Endometrium (tissue), 2 donors: ENCODE results near the gene MAVS.
"Not testable (repeated sequence)": the region's sequence is repeated elsewhere in the genome, so short reads cannot be mapped to it uniquely, and the experiment has no call there.

Experiments used
- FAIRE-seq: peaks from 2 replicates; lab custom pipeline; 2012; peaks lifted over from hg19 to GRCh38; lab: Jason Lieb, UNC
- donor health status: control.
- donor health status: control.

MAVS gene

DNA sequence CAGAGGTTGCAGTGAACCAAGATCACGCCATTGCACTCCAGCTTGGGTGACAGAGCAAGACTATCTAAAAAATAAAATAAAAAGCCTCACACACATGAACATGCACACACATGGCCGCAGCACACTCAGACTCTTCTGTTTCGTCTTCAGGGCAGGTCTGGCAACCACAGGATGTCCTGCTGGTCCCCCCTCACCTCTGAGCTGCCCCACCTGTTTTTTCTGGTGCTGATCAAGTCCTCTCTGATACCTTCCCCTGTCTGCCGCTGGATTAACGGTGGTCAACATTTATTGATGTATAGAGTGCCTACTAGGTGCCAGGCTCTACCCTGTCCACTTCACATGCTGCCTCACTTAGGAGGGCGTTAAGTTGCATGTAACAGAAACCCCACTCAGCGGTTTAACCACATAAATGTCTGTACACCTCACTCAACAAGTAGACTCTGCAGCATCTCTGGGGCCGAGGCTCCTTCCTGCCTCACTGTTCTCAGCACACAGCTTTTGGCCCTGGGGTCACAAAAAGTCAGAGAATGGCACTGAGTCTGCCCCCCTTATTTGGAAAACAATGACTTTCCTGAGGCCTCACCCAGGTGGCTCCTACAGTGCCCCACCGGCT is 30.8 kb upstream of the MAVS start:
- no peak for FAIRE-seq

DNA sequence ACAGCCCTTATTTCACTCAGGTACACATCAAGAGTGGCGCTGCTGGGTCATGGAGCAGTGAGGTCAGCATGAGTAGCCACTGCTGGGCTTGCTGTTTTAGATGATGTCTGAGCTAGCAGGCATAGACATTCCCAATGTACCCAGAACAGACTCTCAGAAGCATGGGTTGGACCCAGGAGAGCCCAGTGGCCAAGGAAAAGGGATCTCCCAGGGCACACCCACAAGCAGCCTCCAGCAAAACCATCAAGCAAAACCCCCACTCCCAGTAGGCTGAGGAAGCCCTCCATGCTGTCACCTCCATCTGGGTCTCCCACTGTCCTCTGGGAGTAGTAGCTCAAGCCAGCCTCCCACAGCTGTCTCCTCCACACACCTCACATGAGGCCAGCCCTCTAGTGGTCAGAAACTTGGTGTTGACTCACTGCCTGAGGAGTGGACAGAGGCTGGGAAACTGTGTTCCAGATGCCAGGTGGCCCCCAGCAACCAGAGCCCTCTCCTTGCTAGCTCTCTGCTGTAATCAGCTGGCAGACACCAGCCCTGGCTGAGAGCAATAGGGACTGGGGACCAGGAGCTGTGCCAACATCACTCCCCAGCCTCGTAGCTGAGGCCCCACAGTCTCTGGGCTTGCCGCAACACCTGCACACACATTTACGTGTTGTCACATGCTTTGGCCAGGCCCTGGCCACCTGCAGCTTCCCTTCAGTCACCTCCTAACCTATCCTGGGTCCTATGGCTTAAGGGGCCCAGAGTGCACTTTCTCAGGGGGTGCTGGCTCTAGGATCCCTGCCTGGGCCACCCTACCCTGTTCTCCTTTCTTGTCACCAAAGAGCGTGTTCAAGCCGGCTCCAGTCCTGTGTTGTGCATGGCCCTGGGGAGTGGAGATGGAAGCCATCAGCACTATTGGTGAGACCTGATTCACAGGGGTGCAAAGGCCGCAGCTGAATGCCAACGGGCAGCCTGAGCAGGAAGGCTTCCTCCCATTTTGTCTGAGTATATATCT is 28.2 kb upstream of the MAVS start:
- no peak for FAIRE-seq

GRCh38 chr20:3819411-3820047 is 27.1 kb upstream of the MAVS start:
- FAIRE-seq = no peak

- FAIRE-seq = no peak
These were observed 26.4 kb upstream of the MAVS start, which contains the start of gene AP5S1 for GRCh38 chr20:3820048-3820900. AP5S1 (plus strand) TSS chr20:3820547; CDS start chr20:3822118, 1,571 bp downstream.

GRCh38 chr20:3820901-3821727 is 25.5 kb upstream of the MAVS start:
- FAIRE-seq = no peak

DNA sequence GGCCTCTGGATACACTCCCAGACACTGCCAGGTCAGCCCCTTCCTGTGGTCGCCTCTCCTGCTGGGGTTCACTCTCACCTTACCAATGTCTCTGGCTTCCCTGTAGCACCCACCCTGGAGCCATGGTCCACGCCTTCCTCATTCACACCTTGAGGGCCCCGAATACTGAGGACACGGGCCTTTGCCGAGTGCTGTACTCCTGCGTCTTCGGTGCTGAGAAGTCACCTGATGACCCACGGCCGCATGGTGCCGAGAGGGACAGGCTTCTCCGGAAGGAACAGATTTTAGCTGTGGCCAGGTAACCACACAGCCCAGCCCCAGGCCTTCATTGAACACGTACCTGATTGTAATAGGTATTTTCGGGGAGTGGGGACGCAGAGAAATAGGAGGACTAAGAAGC is 24.6 kb upstream of the MAVS start:
- no peak for FAIRE-seq

GRCh38 chr20:3823881-3824280 is 22.8 kb upstream of the MAVS start:
- FAIRE-seq = no peak

DNA sequence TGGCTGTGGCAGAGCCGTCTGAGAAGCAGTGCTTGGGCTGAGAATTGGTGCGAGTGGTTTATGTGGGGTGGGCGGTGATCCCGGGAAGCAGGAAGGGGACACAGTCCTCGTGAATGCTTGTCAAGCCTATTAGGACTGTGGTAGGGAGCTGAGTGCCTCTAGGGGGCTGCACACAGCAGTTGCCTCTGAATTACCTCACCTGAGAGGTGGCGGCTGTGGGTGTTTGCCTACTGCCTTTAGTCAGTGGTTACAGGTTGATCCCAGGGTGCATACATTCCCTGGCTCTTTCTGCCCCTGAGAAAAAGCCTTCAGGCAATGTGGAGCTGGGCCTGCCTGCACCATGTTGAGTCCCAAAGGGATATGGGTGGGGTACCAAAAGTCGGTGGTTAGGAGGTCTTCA is 21.1 kb upstream of the MAVS start:
- no peak for FAIRE-seq

DNA sequence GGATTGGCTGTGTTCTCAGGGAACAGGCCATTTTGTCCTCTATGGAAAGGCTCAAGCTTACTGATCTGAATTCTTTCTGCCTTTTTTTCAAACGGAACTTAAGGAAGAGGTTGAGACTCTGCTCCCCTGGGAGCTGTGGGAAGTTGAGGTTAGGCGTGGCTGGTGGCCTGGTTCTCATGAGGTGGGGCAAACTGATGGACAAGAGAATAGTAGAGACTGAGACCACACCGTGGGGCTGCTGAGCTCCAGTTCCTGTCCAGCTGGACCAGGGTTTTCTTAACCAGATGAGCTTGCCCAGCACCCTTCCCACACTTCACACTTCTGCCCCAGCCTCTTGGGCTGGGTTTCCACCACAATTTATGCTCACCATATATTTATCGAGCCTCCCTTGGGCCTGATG is 20.2 kb upstream of the MAVS start:
- FAIRE-seq = no peak

DNA sequence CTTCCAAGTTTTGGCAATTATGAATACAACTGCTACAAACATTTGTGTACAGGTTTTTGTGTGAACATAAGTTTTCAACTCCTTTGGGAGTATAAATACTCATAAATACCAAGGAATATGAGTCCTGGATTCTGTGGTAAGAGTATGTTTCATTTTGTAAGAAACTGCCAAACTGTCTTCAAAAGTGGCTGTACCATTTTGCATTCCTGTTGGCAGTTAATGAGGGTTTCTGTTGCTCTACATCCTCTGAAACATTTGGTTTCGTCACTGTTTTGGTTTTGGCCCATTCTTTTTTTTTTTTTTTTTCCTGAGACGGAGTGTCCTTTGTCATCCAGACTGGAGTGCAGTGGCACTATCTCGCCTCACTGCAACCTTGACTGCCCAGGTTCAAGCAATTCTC is 17.8 kb upstream of the MAVS start:
- no peak for FAIRE-seq

GRCh38 chr20:3829891-3830290 is 16.7 kb upstream of the MAVS start:
- FAIRE-seq = not testable (repeated sequence)

DNA sequence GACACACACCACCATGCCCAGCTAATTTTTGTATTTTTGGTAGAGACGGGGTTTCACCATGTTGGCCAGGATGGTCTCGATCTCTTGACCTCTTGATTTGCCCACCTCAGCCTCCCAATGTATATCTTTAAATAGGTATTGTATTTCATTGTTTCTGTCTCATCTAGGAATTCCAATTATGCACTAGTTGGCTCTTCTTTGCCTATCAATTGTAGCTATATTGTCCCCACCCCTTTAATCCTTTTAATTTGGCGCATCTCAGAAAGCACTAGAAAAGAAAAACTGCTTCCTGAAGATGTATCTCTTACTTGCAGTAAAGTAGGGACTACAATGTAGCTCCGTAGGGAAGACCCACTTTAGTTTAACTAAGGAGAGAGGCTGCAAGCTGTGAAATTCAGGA is 10.5 kb upstream of the MAVS start:
- FAIRE-seq = no peak

- FAIRE-seq = no peak
These were observed 7.3 kb upstream of the MAVS start for GRCh38 chr20:3839328-3839727.

- FAIRE-seq = not testable (repeated sequence)
These were observed 6.4 kb upstream of the MAVS start for GRCh38 chr20:3840201-3840600.

GRCh38 chr20:3842348-3842930 is 4.2 kb upstream of the MAVS start:
- no peak for FAIRE-seq

GRCh38 chr20:3843490-3843889 is 3.1 kb upstream of the MAVS start:
- no peak for FAIRE-seq

GRCh38 chr20:3843990-3844619 is 2.5 kb upstream of the MAVS start:
- not testable (repeated sequence) for FAIRE-seq

DNA sequence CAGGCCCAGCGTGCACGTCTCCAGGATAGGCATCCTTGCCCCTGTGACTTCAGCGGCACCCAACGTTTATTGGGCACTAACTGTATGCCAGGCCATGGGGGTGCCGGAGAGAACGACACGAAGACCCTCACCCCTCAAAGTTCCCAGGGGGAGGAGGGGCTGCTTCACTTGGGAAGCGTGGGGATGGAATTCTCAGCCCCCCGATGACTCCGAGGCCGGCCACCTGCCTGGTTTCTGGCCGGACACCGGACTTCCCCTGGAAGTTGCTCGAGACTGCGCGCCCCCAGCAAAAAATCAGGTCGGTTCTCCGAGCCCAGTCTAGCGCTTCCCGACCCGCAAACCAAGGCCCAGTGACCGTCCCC is 275 bp upstream of the MAVS start:
- FAIRE-seq = no peak

DNA sequence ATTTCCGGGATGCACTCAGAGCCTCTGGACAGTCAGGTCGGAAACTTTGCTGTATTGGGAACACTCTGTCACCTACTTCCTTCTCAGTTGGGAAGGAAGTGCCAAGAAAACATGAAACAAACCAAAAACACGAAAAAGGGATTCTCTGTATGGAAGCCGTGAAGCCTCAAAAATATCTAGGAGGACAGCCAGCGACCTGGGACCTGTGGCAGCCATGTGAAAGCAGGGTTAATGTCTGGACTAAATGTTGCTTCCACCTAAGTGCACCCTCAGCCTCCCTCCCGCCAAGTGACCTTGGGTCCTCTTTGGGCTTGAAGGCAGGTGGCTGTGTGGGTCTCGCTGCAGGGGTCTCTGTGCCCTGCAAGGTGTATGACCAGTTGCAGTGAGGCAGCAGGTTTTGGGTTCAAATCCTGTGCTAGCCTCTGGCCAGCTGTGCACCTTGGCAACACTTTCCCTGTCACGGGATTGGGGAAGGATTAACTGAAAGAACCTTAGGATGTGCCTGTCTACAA is 851 bp downstream of the MAVS start:
- no peak for FAIRE-seq

- FAIRE-seq = no peak
These were observed 1.9 kb downstream of the MAVS start for GRCh38 chr20:3848565-3848964.
